Activated CD4-positive, alpha-beta T cell treated with anti-CD3 and anti-CD28 coated beads, Interleukin-2, Interleukin-6, amounts not matched to agents 100 ng/mL and 50 ng/mL, durations not matched to agents 16 hours and 8 hours (primary cell): ENCODE data around the gene CSRNP3.

Experiments
- DNase-seq: peaks from one replicate; pipeline ENCODE4 v3.0.0-alpha.2; 2020

Gene CSRNP3

DNA sequence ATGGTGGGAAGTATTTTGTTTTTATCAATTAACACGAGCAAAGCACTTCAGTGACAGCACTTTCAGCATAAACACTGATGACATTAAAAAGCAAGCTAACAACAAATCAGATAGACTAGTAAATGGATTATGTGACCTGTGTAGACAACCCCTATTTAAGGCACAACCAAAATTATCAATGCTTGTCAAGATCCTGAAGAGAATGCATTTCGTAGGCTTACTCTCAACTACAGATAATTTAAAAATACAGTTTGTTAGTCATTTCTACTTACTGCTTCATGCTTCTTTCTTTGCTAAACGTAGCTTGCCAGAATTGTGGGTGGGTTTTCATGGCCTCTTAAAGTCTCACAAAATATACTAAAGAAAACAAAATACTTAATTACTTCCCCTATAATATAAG is 3.4 kb downstream of the CSRNP3 start:
- no peak for DNase-seq

DNA sequence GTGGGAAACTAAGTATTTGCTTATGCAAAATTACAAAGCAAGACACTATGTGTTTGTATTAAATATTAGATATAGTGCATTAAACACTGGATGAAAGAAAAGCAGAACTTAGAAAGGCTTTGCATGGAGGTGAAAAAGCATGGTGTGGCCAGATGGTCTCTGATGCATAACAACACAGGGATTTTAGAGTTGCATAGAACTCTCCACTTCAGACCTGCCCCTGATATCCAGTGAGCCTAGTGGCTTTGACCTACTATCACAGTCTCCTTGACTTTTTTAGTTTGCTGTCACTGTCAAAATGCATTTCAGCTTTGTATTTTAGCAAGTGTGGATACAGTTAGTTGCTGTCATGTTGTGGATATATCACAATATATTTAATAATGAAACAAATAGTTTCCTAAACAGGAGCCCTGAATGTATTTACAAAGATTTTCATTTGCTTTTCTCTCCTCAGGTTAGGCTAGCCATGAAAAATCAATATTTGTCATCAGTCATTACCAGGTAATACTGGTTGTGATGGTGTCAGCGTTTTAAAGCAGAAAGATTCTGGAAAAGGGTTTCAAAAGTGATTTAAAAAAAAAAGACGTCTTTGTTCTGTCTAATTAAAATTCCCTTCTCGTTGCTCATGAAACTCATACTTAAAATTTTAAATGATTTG is 5.2 kb downstream of the CSRNP3 start:
- DNase-seq, result no peak

DNA sequence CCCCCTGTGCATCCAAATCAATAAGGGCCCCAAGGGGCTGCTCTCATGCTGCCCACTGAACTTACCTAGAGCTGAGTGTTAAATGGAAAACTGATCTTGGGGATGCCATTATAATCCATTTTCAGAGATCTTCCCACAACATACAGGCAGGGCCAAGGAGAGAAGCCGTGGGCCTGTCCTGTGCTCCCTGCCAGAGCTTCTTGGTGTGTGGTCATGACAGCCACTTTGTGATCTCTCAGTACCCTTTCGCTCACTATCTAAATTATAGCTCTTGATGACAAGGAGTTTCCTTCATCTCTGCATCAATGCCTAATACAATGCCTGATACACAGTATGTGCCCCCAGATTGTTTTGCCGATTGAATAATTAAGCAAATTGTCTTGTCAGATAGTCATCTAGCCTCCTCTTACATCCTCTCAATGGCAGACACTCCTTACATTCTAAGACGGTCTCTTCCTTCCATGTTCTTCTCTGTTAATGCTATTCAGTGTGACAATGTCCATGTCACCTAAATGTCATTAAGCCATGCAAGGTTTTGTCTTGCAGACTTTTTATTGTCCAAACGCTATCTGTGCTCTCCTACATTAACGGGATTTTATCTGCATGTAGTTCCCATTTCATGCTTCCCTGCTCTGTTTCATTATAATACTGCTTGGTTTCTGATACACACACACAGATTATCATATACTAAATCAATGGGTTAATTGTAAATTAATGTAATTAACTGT is 5.9 kb downstream of the CSRNP3 start:
- no peak for DNase-seq

DNA sequence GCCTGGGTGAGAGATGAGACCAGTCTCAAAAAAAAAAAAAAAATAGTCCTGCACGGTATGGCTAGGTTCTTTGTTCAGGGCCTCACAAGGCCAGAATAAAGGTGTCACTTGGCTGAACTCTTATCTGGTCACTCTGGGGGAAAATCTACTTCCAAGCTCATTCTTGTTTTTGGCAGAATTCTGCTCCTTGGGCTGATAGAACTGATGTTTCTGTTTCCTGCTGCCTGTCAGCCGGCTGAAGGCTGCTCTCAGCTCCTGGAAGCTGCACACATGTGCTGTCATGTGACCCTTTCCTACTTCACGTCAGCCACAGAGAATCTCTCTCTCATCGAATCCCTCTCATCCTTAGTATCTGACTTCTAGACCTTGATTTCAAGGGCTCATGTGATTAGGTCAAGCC is 10.4 kb downstream of the CSRNP3 start:
- DNase-seq, result no peak

DNA sequence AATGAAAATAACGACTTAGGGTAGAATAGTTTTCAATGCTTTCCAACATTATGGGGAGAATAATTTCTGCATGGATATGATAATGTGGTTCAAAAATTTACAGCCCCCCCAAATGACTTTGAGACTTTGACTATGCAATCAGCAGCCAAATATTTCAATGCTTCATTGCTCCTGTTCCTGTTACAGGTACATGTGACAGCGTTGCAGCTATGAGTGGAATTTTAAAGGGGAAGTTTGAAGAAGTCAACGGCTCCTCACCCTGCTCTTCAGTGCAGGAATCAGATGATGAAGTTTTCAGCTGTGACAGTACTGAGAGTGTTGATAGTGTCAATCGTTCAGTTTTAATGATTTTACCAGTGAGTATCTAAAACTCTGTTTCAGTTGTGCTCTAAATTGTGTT is 25.1 kb downstream of the CSRNP3 start:
- no peak for DNase-seq

- no peak for DNase-seq
These were observed 28.3 kb downstream of the CSRNP3 start for GRCh38 chr2:165497659-165498317.

DNA sequence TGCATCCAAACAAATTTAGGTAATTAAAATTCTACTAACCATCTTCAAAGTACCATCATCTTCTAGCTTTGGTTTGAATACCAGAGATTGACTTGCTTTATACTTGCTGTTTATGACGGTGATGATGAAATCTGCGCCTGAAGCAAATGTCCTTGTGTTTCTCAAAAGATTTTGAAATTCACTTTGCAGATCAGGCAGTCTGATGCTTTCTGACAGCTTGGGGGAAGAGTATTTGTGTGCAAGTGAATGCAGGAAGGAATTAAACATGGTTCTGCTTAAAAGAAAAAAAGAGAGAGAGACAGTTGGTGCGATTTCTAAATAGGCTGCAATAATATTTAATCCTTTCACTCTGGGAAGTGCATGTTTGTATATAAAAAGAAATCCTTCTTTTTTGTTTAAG is 29.6 kb downstream of the CSRNP3 start:
- no peak for DNase-seq

DNA sequence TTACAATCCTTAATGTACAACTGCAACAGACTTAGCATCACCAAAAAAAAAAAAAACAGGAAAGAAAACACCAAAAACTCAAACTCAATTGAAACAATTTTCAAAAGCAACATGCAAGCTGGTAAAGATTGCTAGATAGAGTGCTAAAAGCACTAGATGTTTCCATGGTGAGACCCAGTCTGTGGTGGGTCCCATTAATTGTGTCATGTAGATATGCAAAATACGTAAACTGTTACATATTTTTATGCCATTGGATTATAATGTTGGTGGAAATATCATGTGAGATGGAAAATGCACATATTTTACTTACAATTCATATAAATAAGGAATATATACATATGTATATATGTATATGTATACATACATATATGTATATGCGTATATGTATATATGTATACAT is 30.5 kb downstream of the CSRNP3 start:
- no peak for DNase-seq

DNA sequence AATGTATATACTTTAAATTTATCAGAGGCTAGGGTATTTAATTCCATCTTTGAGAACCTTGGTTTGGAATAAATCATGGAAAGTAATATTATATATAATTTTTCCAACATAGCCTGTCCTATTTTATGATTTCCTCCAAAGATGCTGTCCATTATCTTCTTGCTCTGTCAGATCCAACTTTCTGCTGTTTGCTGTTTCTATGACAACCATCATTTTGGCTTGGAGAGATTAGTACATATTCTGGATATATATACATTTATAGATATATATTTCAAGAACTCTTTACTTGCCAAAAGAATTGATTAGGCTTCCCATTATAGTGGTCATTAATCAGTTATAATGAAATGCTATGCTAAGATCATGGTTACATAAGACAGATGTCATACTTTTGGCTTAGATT is 31.3 kb downstream of the CSRNP3 start:
- no peak for DNase-seq

GRCh38 chr2:165505514-165505913 is 36.0 kb downstream of the CSRNP3 start:
- no peak for DNase-seq

DNA sequence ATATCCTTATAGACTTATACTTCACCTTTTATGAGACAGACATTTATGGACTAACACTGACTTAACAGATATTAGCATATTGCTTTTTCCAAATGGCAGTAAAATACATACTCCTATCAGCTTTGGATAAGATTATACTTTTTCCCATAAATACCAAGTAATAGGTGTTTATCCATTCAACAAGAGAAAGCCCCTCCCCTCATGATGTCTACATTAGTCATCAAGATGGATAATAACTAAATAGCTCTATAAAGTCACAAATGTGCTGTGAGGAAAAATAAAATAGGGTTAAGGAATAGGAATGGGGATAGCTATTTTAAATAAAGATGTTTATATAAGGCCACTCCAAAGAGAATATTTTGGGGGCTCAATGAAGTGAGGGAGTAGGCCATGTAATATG is 39.4 kb downstream of the CSRNP3 start:
- no peak for DNase-seq

DNA sequence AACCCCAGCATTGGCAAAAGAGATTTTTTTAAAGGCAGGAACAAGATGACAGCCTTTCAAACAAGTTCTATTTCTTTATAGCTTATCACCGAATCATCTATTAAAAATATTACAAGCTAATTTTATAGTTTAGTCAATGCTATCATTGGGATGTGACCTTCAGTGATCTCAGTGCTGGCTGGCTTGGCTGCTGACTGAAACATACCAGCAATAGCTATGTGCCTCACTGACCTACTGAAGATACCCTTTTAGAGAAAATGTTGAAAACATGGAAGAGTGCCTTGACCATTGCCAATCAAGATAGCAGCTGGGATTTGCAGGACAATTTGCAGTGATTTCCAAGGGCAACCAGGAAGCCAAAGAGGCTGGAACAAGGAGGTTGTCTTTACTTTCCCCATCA is 44.0 kb downstream of the CSRNP3 start:
- no peak for DNase-seq

GRCh38 chr2:165518611-165519010 is 49.1 kb downstream of the CSRNP3 start:
- no peak for DNase-seq

- no peak for DNase-seq
These were observed 53.2 kb downstream of the CSRNP3 start for GRCh38 chr2:165522719-165523118.

- DNase-seq, result no peak
These were observed 55.2 kb downstream of the CSRNP3 start for GRCh38 chr2:165524720-165525119.

DNA sequence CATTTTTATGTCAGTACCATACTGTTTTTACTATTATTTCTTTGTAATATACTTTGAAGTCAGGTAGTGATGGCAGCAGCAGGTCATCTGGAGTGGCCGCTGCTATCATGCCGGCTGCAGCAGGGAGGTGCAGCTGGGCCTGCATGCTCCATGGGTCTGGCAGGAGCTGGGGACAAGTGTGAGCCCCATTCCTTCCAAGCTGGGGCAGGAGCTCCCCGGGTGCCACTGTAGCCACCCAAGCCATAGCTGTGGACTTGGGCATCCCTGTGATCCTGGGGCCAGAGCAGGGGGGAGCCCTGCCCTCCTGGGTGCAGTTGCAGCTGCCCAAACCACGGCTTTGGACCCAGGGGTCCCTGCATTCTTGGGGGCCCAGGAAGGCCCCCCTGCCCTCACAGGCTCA is 59.2 kb downstream of the CSRNP3 start:
- no peak for DNase-seq

GRCh38 chr2:165529130-165529529 is 59.6 kb downstream of the CSRNP3 start:
- no peak for DNase-seq

DNA sequence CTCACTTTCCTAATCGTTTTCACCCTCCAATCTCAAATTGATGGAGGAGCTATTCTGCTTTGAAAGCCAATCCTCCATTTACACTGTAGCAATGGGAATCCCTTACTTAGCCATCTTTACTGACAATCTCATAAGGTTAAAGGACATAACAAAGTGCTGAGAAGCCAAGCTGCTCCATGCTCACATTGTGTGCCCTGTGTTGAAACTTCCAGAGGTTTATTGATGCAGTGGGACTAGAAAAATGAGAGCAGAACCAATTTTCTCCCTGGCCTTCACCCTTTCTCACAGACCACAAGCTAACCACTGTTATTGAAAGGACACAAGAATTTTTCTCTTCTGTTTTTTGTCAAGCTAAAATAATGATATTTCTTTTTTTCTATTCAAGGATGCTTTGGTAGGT is 63.8 kb downstream of the CSRNP3 start:
- DNase-seq, result no peak

- DNase-seq, result no peak
These were observed 66.0 kb downstream of the CSRNP3 start for GRCh38 chr2:165535471-165535870.

GRCh38 chr2:165536851-165537499 is 67.5 kb downstream of the CSRNP3 start:
- DNase-seq, result no peak

DNA sequence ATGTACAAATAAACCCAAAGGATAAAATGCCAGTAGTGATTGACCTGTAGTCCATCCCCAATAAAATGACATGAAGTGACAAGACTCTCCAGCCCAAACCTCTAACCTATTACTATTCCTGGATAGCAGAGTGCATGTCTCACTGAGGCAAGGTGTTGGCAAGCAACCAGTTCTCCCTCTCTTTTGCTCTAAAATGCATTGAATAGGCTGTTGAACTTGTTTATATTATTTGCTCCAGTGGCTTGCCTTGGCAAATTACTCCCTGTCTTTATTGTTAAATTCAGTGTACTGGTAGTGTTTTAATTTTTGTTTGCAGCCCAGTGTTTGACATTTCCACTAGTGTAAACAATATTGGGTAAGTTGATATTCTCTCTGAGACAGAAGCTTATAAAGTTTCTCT is 70.5 kb downstream of the CSRNP3 start:
- DNase-seq, result no peak

DNA sequence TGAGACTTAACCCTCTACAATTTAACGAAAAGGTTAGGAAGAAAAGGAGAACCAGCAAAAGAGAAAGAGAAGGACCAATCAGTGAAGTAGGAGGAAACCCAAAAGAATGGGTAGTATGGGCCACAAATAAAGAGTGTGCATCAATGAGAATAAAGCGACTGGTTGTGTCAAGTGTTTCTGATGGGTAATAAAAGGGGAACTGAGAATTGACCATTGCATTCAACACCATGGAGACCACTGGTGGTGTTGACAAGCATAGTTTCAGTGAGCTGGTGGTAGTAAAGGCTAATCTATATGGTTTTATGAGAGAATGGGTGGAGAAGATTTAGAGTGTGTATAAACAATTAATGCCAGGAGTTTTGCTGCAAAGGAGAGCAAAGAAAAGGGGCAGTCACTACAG is 75.4 kb downstream of the CSRNP3 start:
- no peak for DNase-seq

GRCh38 chr2:165547900-165548299 is 78.4 kb downstream of the CSRNP3 start:
- DNase-seq, result no peak

GRCh38 chr2:165549619-165550018 is 80.1 kb downstream of the CSRNP3 start:
- no peak for DNase-seq
